ENCODE measurements around the gene HDAC9.

HDAC9 gene

GRCh38 chr7:18768256-18768655, 272.7 kb downstream of the HDAC9 start:
- no peak overlapping the region for H3K4ac ChIP-seq (ENCODE audit: low read depth in 1 of 2, low read length in 2 of 2)
- H3K27ac ChIP-seq (ENCODE audit: low read length, poor library complexity, severe bottlenecking), result no peak overlapping the region
- H4K91ac ChIP-seq (ENCODE audit: low read length), result no peak overlapping the region
- peaks cover 2% of the 10 kb centered on the region for H3K4me1 ChIP-seq (ENCODE audit: control insufficient read depth, insufficient read depth, low read depth, low read length)
- H3K4me2 ChIP-seq (ENCODE audit: low read length, poor library complexity, severe bottlenecking), result peak overlapping the region; percentile 30
- no peaks in the 10 kb centered on the region for H3K36me3 ChIP-seq (ENCODE audit: control insufficient read depth in 1 of 2, insufficient read depth in 2 of 2, low read depth in 1 of 2, low read length in 2 of 2)
- H2BK15ac ChIP-seq (ENCODE audit: low read depth, poor library complexity, severe bottlenecking), result no peak overlapping the region
- no peaks in the 10 kb centered on the region for H3K27me3 ChIP-seq (ENCODE audit: control insufficient read depth in 1 of 2, insufficient read depth in 1 of 2, low read length in 2 of 2)
- H2AK5ac ChIP-seq (ENCODE audit: low read length, severe bottlenecking), result no peak overlapping the region
- no peak overlapping the region for H2BK5ac ChIP-seq (ENCODE audit: low read depth, low read length, poor library complexity, severe bottlenecking)
- no peak overlapping the region for H3K9ac ChIP-seq (ENCODE audit: low read length)
- H3K4me3 ChIP-seq (ENCODE audit: insufficient read depth in 1 of 2, low read depth in 1 of 2, low read length in 2 of 2), result no peak overlapping the region
- 98% methylated on average over 2 of the region's 2 CpGs for WGBS
- no peak overlapping the region for H3K14ac ChIP-seq (ENCODE audit: low read length in 2 of 2)
- no peaks in the 10 kb centered on the region for H3K79me1 ChIP-seq (replicated peaks; ENCODE audit: low read length, poor library complexity, severe bottlenecking)
- no peak overlapping the region for H4K8ac ChIP-seq (ENCODE audit: low read length)
- H2BK12ac ChIP-seq (ENCODE audit: low read length in 2 of 2), result no peak overlapping the region
- no peak overlapping the region for H3K18ac ChIP-seq (ENCODE audit: low read depth in 1 of 2, low read length in 2 of 2)
- no peak overlapping the region for H2AFZ ChIP-seq (ENCODE audit: low read depth, low read length)
- no peak overlapping the region for H3K23ac ChIP-seq (ENCODE audit: low read length in 2 of 2)
- H3K9me3 ChIP-seq (ENCODE audit: control insufficient read depth, low read length), result no peaks in the 10 kb centered on the region
- no peak for DNase-seq
- no peak overlapping the region for H2BK120ac ChIP-seq (ENCODE audit: low read depth, low read length)

- no peak overlapping the region for H3K18ac ChIP-seq (ENCODE audit: low read depth in 1 of 2, low read length in 2 of 2)
- H3K4me1 ChIP-seq (ENCODE audit: control insufficient read depth, insufficient read depth, low read depth, low read length), result peaks cover 2% of the 10 kb centered on the region
- H2BK5ac ChIP-seq (ENCODE audit: low read depth, low read length, poor library complexity, severe bottlenecking), result no peak overlapping the region
- H3K4me3 ChIP-seq (ENCODE audit: insufficient read depth in 1 of 2, low read depth in 1 of 2, low read length in 2 of 2), result peak overlapping the region in 1 of 2 experiments; percentile 3
- H2BK12ac ChIP-seq (ENCODE audit: low read length in 2 of 2), result no peak overlapping the region
- peak overlapping the region; percentile 68 for H2AK5ac ChIP-seq (ENCODE audit: low read length, severe bottlenecking)
- no peak overlapping the region for H4K8ac ChIP-seq (ENCODE audit: low read length)
- H3K4ac ChIP-seq (ENCODE audit: low read depth in 1 of 2, low read length in 2 of 2), result no peak overlapping the region
- no peak overlapping the region for H3K14ac ChIP-seq (ENCODE audit: low read length in 2 of 2)
- no peaks in the 10 kb centered on the region for H3K36me3 ChIP-seq (ENCODE audit: control insufficient read depth in 1 of 2, insufficient read depth in 2 of 2, low read depth in 1 of 2, low read length in 2 of 2)
- no peaks in the 10 kb centered on the region for H3K79me1 ChIP-seq (replicated peaks; ENCODE audit: low read length, poor library complexity, severe bottlenecking)
- no peak overlapping the region for H4K91ac ChIP-seq (ENCODE audit: low read length)
- no peak for DNase-seq
- 81% methylated on average over 6 of the region's 7 CpGs for WGBS
- no peak overlapping the region for H2BK120ac ChIP-seq (ENCODE audit: low read depth, low read length)
- H2BK15ac ChIP-seq (ENCODE audit: low read depth, poor library complexity, severe bottlenecking), result no peak overlapping the region
- peak overlapping the region; percentile 68 for H3K9ac ChIP-seq (ENCODE audit: low read length)
- H3K9me3 ChIP-seq (ENCODE audit: control insufficient read depth, low read length), result no peaks in the 10 kb centered on the region
- H3K4me2 ChIP-seq (ENCODE audit: low read length, poor library complexity, severe bottlenecking), result peak overlapping the region; percentile 29
- no peak overlapping the region for H3K23ac ChIP-seq (ENCODE audit: low read length in 2 of 2)
- peak overlapping the region; percentile 71 for H3K27ac ChIP-seq (ENCODE audit: low read length, poor library complexity, severe bottlenecking)
- no peaks in the 10 kb centered on the region for H3K27me3 ChIP-seq (ENCODE audit: control insufficient read depth in 1 of 2, insufficient read depth in 1 of 2, low read length in 2 of 2)
- H2AFZ ChIP-seq (ENCODE audit: low read depth, low read length), result no peak overlapping the region
Observed at GRCh38 chr7:18770154-18770811, 274.7 kb downstream of the HDAC9 start.

GRCh38 chr7:18770822-18771221, 275.3 kb downstream of the HDAC9 start:
- no peak overlapping the region for H3K4ac ChIP-seq (ENCODE audit: low read depth in 1 of 2, low read length in 2 of 2)
- H3K79me1 ChIP-seq (replicated peaks; ENCODE audit: low read length, poor library complexity, severe bottlenecking), result no peaks in the 10 kb centered on the region
- H2BK5ac ChIP-seq (ENCODE audit: low read depth, low read length, poor library complexity, severe bottlenecking), result no peak overlapping the region
- H3K18ac ChIP-seq (ENCODE audit: low read depth in 1 of 2, low read length in 2 of 2), result no peak overlapping the region
- H2AFZ ChIP-seq (ENCODE audit: low read depth, low read length), result peak overlapping the region; percentile 18
- no peak overlapping the region for H2BK120ac ChIP-seq (ENCODE audit: low read depth, low read length)
- no peak overlapping the region for H3K14ac ChIP-seq (ENCODE audit: low read length in 2 of 2)
- WGBS, result 22% methylated on average over 2 of the region's 3 CpGs
- no peak overlapping the region for H3K23ac ChIP-seq (ENCODE audit: low read length in 2 of 2)
- peak overlapping the region in 1 of 2 experiments; percentile 3 for H3K4me3 ChIP-seq (ENCODE audit: insufficient read depth in 1 of 2, low read depth in 1 of 2, low read length in 2 of 2)
- H3K27ac ChIP-seq (ENCODE audit: low read length, poor library complexity, severe bottlenecking), result peak overlapping the region; percentile 71
- H2BK15ac ChIP-seq (ENCODE audit: low read depth, poor library complexity, severe bottlenecking), result no peak overlapping the region
- H2AK5ac ChIP-seq (ENCODE audit: low read length, severe bottlenecking), result peak overlapping the region; percentile 68
- H3K27me3 ChIP-seq (ENCODE audit: control insufficient read depth in 1 of 2, insufficient read depth in 1 of 2, low read length in 2 of 2), result no peaks in the 10 kb centered on the region
- no peak overlapping the region for H3K4me2 ChIP-seq (ENCODE audit: low read length, poor library complexity, severe bottlenecking)
- H4K8ac ChIP-seq (ENCODE audit: low read length), result no peak overlapping the region
- H3K9me3 ChIP-seq (ENCODE audit: control insufficient read depth, low read length), result no peaks in the 10 kb centered on the region
- no peak overlapping the region for H2BK12ac ChIP-seq (ENCODE audit: low read length in 2 of 2)
- peaks cover 2% of the 10 kb centered on the region for H3K4me1 ChIP-seq (ENCODE audit: control insufficient read depth, insufficient read depth, low read depth, low read length)
- H3K9ac ChIP-seq (ENCODE audit: low read length), result peak overlapping the region; percentile 68
- no peak for DNase-seq
- no peaks in the 10 kb centered on the region for H3K36me3 ChIP-seq (ENCODE audit: control insufficient read depth in 1 of 2, insufficient read depth in 2 of 2, low read depth in 1 of 2, low read length in 2 of 2)
- no peak overlapping the region for H4K91ac ChIP-seq (ENCODE audit: low read length)

GRCh38 chr7:18771834-18772566, 276.5 kb downstream of the HDAC9 start:
- H3K4me3 ChIP-seq (ENCODE audit: insufficient read depth in 1 of 2, low read depth in 1 of 2, low read length in 2 of 2), result no peak overlapping the region
- no peak overlapping the region for H2BK5ac ChIP-seq (ENCODE audit: low read depth, low read length, poor library complexity, severe bottlenecking)
- no peak overlapping the region for H3K23ac ChIP-seq (ENCODE audit: low read length in 2 of 2)
- no peaks in the 10 kb centered on the region for H3K79me1 ChIP-seq (replicated peaks; ENCODE audit: low read length, poor library complexity, severe bottlenecking)
- no peak overlapping the region for H2BK120ac ChIP-seq (ENCODE audit: low read depth, low read length)
- no peak overlapping the region for H2BK15ac ChIP-seq (ENCODE audit: low read depth, poor library complexity, severe bottlenecking)
- no peak overlapping the region for H3K4me2 ChIP-seq (ENCODE audit: low read length, poor library complexity, severe bottlenecking)
- H3K18ac ChIP-seq (ENCODE audit: low read depth in 1 of 2, low read length in 2 of 2), result no peak overlapping the region
- no peak overlapping the region for H3K9ac ChIP-seq (ENCODE audit: low read length)
- WGBS, result 40% methylated on average over 1 of the region's 2 CpGs
- H3K27me3 ChIP-seq (ENCODE audit: control insufficient read depth in 1 of 2, insufficient read depth in 1 of 2, low read length in 2 of 2), result no peaks in the 10 kb centered on the region
- no peak overlapping the region for H3K4ac ChIP-seq (ENCODE audit: low read depth in 1 of 2, low read length in 2 of 2)
- H3K4me1 ChIP-seq (ENCODE audit: control insufficient read depth, insufficient read depth, low read depth, low read length), result peaks cover 2% of the 10 kb centered on the region
- no peak overlapping the region for H3K14ac ChIP-seq (ENCODE audit: low read length in 2 of 2)
- DNase-seq, result no peak
- no peak overlapping the region for H2BK12ac ChIP-seq (ENCODE audit: low read length in 2 of 2)
- no peak overlapping the region for H2AFZ ChIP-seq (ENCODE audit: low read depth, low read length)
- H3K27ac ChIP-seq (ENCODE audit: low read length, poor library complexity, severe bottlenecking), result no peak overlapping the region
- H4K8ac ChIP-seq (ENCODE audit: low read length), result no peak overlapping the region
- H3K9me3 ChIP-seq (ENCODE audit: control insufficient read depth, low read length), result no peaks in the 10 kb centered on the region
- H3K36me3 ChIP-seq (ENCODE audit: control insufficient read depth in 1 of 2, insufficient read depth in 2 of 2, low read depth in 1 of 2, low read length in 2 of 2), result no peaks in the 10 kb centered on the region
- no peak overlapping the region for H2AK5ac ChIP-seq (ENCODE audit: low read length, severe bottlenecking)
- no peak overlapping the region for H4K91ac ChIP-seq (ENCODE audit: low read length)
